WTC11 (cell line): ENCODE results near the gene ERAP2.

ENCODE experiments used
- CTCF ChIP-seq: fragments of 200-600 bp; IDR thresholded peaks from 2 replicates; pipeline ENCODE4 v1.8.0; 2022; ENCODE audit warnings: antibody characterized with exemption
- ZBTB21 ChIP-seq: sonication (generic); formaldehyde crosslinking; IDR thresholded peaks from 2 replicates; pipeline ENCODE4 v1.8.1; 2023; ENCODE audit warnings: mild to moderate bottlenecking, missing genetic modification reagents, borderline replicate concordance
- ZNF281 ChIP-seq: sonication (generic); formaldehyde crosslinking; IDR thresholded peaks from 2 replicates; pipeline ENCODE4 v1.8.0; 2023; ENCODE audit warnings: mild to moderate bottlenecking, missing genetic modification reagents

- TF ChIP-seq CTCF (no peak), ZNF281 (CRISPR knock-in tag) (no peak), ZBTB21 (CRISPR knock-in tag) (no peak)
Measured at GRCh38 chr5:96926276-96926675, 50.0 kb downstream of the ERAP2 start.
